Lung (tissue), 12 donors: Measurements from ENCODE around the gene IPO9. TPM values are rescaled to one million over a fixed set of nuclear protein-coding genes. Genes with fewer than 3 reads are reported as not detected.

Source experiments
- ATAC-seq: fragments of 200-7000 bp; cut with Tn5 transposase; one replicate; pipeline ENCODE4 v1.9.1; 2020; ENCODE audit warnings: moderate number of reproducible peaks; ENCODE audit not compliant: insufficient read depth, low FRiP score
- DNase-seq, 3 donors: peaks; one replicate each; pipeline ENCODE4 v3.0.0-alpha.2; 2013 to 2017
- H3K27ac ChIP-seq, 2 donors: one replicate each; pipeline ENCODE4 v1.5.1; 2013; ENCODE audit warnings: mild to moderate bottlenecking in 2 of 2, moderate library complexity in 2 of 2, control low read depth in 1 of 2, inconsistent platforms in 1 of 2, low read depth in 1 of 2, low read length in 1 of 2
- H3K27me3 ChIP-seq, 3 donors: one replicate each; pipeline ENCODE4 v1.5.1; 2013; ENCODE audit warnings: low read length in 2 of 3; ENCODE audit not compliant: control insufficient read depth in 3 of 3, insufficient read depth in 3 of 3
- H3K36me3 ChIP-seq, 4 donors: one replicate each; pipeline ENCODE4 v1.5.1; 2013; ENCODE audit warnings: low read length in 4 of 4, mild to moderate bottlenecking in 1 of 4, moderate library complexity in 1 of 4; ENCODE audit not compliant: control insufficient read depth in 4 of 4, insufficient read depth in 4 of 4
- H3K4me1 ChIP-seq, 5 donors: one replicate each; pipeline ENCODE4 v1.5.1; 2013; ENCODE audit warnings: low read length in 5 of 5, mild to moderate bottlenecking in 2 of 5, moderate library complexity in 1 of 5; ENCODE audit not compliant: control insufficient read depth in 5 of 5, insufficient read depth in 5 of 5
- H3K4me3 ChIP-seq: one replicate; pipeline ENCODE4 v1.5.1; 2013; ENCODE audit warnings: mild to moderate bottlenecking, control low read depth, moderate library complexity
- H3K9ac ChIP-seq, 2 donors: one replicate each; pipeline ENCODE4 v1.5.1; 2013; ENCODE audit warnings: low read length in 2 of 2, control low read depth in 1 of 2; ENCODE audit not compliant: insufficient read depth in 1 of 2
- H3K9me3 ChIP-seq, 4 donors: one replicate each; pipeline ENCODE4 v1.5.1; 2013; ENCODE audit warnings: low read length in 3 of 4, mild to moderate bottlenecking in 1 of 4, moderate library complexity in 1 of 4; ENCODE audit not compliant: control insufficient read depth in 4 of 4, insufficient read depth in 3 of 4
- WGBS, 2 donors: extraction: QIAGEN DNeasy Blood & Tissue Kit; methylation state at CpG; one replicate each; pipeline ENCODE4 v1.1.7; 2013; 5-methylcytosine and 5-hydroxymethylcytosine counted together
- polyA plus RNA-seq, 2 donors: library from polyadenylated mRNA; stranded (reverse); fragments of 200-250 nt; gene quantifications; one replicate each; pipeline ENCODE4 v1.2.1, GENCODE V29; 2013
- total RNA-seq, 2 donors: library from RNA; depleted of rRNA in 1 of 2; stranded (reverse); fragments of >200 nt in 1 of 2; gene quantifications; one replicate each; pipeline ENCODE4 v1.2.1, GENCODE V29; 2014 to 2021
- TF ChIP-seq, protein P1 (sequence below): IDR thresholded peaks from 2 replicates; pipeline ENCODE4 v1.5.1; 2012; ENCODE audit warnings: mild to moderate bottlenecking; ENCODE audit errors: control extremely low read depth, extremely low read depth
- donor health status: control.
- donor health status: control.
- donor health status: Bipolar disorder and iron deficiency.
- donor health status: healthy.
- donor health status: DM: yes; HTN: yes; CAD: no.

Gene IPO9
- total and polyA plus RNA-seq, 4 donors = 16.7 to 52.3 (median 30.8) TPM

DNA sequence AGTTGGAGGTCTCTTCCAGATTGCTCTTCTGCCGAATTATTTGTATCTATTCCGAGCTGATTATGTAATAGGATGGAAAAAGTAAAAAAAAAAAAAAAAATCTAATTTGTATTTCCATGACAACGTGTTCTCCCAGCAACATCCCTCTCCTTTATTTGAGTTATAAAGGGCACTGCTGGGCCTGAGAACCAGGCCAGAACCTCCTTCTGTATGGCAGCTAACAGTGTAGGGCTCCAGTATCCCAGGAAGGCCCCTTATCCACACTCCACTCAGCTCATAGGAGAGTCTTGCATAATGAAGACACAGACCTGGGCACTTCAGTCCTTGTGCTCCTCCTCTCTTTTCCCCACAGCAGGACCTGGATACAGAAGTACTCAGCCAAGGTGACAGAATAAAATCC lies 3.7 kb upstream of the IPO9 start:
- WGBS, 2 donors = 77 to 82% methylated on average over 3 of the region's 3 CpGs
- DNase-seq (no peak), ATAC-seq (no peak)
- no peaks in the 10 kb centered on the region for H3K27me3 ChIP-seq
- no peak overlapping the region for H3K27ac ChIP-seq
- H3K36me3 ChIP-seq = peaks cover 7 to 19% (median 13%) of the 10 kb centered on the region in 4 donors
- no peak overlapping the region for H3K4me3 ChIP-seq
- H3K9ac ChIP-seq = no peak overlapping the region
- TF ChIP-seq, protein P1, sequence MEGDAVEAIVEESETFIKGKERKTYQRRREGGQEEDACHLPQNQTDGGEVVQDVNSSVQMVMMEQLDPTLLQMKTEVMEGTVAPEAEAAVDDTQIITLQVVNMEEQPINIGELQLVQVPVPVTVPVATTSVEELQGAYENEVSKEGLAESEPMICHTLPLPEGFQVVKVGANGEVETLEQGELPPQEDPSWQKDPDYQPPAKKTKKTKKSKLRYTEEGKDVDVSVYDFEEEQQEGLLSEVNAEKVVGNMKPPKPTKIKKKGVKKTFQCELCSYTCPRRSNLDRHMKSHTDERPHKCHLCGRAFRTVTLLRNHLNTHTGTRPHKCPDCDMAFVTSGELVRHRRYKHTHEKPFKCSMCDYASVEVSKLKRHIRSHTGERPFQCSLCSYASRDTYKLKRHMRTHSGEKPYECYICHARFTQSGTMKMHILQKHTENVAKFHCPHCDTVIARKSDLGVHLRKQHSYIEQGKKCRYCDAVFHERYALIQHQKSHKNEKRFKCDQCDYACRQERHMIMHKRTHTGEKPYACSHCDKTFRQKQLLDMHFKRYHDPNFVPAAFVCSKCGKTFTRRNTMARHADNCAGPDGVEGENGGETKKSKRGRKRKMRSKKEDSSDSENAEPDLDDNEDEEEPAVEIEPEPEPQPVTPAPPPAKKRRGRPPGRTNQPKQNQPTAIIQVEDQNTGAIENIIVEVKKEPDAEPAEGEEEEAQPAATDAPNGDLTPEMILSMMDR = no peak
- H3K9me3 ChIP-seq = no peaks in the 10 kb centered on the region
- peaks cover 0 to 16% (median 7%) of the 10 kb centered on the region in 5 donors for H3K4me1 ChIP-seq

- Histone ChIP-seq H3K27ac (no peak overlapping the region), H3K4me1 (peaks cover 0 to 26% (median 7%) of the 10 kb centered on the region in 5 donors), H3K9ac (no peak overlapping the region), H3K27me3 (no peaks in the 10 kb centered on the region), H3K4me3 (no peak overlapping the region), H3K36me3 (peaks cover 3 to 11% (median 7%) of the 10 kb centered on the region in 4 donors), H3K9me3 (no peaks in the 10 kb centered on the region)
- no peak for DNase-seq
- TF ChIP-seq, protein P1 = no peak
- WGBS, 2 donors = 68 to 76% methylated on average over 4 of the region's 4 CpGs
- ATAC-seq = no peak
Observed at GRCh38 chr1:201826830-201827229, 2.1 kb upstream of the IPO9 start.

GRCh38 chr1:201827321-201828216 lies 1.4 kb upstream of the IPO9 start:
- 80 to 90% methylated on average over 8 of the region's 8 CpGs for WGBS, 2 donors

More at GRCh38 chr1:201827321-201828216, 1.4 kb upstream of the IPO9 start:
- no peak overlapping the region for H3K9ac ChIP-seq
- no peaks in the 10 kb centered on the region for H3K27me3 ChIP-seq
- H3K36me3 ChIP-seq = peaks cover 2 to 6% (median 3%) of the 10 kb centered on the region in 4 donors
- no peak for ATAC-seq
- peaks cover 0 to 26% (median 7%) of the 10 kb centered on the region in 5 donors for H3K4me1 ChIP-seq
- no peaks in the 10 kb centered on the region for H3K9me3 ChIP-seq
- no peak for DNase-seq
- H3K4me3 ChIP-seq = no peak overlapping the region
- TF ChIP-seq, protein P1 = no peak
- no peak overlapping the region for H3K27ac ChIP-seq
